HUDEP-2 (cell line): ENCODE data around the gene TST.

Source experiments
- DNase-seq, 76 experiments: peaks; one replicate each; lab custom pipeline; 2025; ENCODE audit not compliant: unreplicated experiment in 76 of 76; lab: John Stamatoyannopoulos, UW

The TST gene

DNA sequence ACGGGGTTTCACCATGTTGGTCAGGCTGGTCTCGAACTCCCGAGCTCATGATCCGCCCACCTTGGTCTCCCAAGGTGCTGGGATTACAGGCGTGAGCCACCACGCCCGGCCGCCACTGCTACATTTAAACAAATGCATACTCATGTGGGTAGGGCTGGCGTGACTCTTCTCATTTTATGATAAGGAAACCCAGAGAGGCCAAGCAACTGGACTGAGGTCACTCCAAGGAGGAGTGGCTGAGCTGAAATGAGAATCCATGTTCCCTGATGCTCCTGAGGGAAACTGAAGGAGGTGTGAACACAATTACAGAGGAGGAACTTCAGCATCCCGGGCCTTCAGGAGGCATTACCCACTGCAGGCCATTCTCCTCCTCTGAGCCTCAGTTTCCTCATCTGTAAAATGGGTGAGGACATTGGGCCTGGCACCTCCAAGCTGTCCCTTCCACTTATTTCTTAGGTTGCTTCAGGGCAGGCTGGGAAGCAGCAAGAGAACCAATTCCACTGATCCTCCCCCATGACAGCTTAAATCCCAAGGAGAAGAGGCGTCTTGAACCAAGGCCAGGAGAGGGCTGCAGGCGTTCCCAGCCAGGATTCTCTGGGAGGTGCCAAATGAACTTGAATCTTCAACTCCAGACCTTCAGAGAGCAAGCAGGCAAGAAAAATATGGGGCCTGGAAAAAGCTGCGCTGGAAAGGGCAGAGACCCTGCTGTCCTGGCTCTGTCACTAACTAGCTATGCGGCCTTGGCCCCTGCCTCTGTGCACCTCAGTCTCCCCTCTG, 2.9 kb downstream of the TST start:
- peak in 38 of 76 experiments; percentile 9 to 71 (median 38) for DNase-seq

DNA sequence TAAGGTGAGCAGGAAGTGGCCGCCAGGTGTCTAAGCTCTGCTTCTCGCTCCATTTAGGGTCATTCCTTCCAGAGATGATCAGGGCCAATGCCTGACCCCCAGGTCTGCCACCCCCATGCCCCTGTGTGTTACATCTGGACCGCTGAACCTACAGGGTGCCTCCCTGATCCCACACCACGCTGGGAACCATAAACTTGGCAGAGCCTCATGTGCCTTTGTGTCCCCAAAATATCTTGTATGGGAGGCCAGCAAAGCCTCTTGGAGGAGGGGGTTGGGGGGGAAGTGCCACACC, 3.7 kb downstream of the TST start:
- no peak for DNase-seq

DNA sequence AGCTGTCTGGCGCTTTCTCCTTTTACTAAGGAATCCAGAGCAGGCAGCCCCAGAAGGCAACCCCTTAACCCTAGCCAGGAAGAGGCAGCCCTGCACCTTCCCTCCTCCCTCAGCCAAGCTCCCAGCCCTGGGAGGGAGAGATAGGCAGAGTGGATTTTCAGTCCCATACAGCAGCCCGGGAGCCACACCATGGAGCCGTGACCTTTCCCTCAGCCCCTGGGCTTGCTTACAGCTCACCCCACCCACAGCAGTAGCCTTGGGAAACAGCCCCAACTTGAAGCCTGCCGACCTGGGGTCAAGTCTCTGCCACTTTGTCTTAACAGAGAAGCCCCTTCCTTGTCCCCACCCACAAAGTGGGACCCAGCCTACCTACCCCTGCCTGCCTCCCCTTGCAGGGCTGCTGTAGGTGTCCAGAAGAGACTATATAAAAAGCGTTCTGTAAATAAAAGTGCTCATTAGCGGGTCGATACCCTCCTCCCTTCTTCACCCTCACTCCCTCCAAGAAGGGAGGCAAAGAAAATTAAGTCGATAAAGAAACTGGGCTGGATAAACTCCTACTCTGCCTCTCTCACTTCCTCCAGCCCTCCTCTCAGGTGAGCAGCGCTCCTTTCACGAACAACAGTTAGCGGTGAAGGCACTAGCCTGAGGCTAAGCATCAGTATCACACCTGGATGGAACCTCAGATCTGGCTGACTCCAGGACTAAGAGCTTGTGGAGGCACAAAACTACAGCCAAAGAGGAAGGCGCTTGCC, 4.2 kb downstream of the TST start:
- DNase-seq, result peak in 2 of 76 experiments; percentile 14 to 15

DNA sequence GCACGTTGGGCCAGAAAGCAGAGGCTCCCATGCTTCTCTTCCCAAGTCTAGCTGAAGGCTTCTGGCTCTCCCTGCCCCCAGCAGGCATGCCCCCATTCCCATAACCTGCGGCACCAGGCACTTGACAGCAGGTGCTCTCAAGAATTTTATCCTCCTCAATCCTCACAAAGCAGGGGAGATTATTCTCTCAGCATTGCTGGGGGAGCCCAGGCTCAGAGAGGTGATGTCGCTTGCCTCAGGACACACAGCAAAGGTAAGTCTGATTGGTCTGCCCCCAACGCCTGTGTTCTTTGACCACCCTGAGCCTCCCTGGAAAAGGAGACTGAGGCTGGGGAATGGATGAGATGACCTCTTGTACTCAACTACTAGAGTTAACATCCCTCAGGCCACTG, 4.8 kb downstream of the TST start:
- no peak for DNase-seq

DNA sequence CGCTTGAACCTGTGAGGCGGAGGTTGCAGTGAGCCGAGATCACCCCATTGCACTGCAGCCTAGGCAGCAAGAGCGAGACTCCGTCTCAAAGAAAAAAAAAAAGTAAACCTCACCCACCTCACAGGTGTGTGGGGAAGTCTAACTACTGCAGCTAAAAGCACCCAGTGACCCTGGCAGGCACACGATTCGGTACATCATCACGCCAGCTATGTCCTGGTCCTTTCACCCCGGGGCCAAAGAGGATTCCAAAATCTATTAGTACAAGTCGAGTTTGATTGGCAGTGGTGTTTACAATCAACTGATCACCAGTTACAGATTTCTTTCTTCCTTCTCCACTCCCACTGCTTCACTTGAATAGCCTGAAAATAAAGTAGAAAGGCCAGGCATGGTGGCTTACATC, 6.3 kb downstream of the TST start:
- DNase-seq, result no peak

DNA sequence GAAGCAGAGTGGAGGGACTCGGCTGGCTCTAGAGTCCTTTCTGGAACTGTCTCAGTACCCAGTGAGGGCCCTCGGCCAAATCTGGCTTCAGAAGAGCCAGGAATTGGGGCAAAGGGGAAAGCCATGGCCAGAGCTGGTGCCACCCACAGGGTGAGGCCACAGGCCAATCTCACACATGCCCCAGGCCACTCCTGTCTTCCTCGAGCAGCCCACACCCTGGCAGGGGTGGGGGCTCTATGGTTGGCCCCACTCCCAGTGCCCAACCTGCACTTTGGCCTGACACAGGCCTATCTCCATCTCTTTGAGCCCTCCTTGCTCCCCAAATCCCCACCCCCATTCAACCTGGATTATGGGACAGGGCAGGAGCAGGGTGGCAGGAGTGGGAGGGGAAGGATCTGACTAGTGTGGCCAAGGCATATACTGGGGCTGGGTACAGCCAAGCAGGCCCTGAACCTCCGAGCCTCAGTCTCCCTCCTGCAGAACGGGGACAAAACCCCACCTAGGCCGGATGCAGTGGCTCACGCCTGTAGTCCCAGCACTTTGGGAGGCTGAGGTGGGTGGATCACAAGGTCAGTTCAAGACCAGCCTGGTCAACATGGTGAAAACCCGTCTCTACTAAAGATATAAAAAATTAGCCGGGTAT, 6.9 kb downstream of the TST start:
- peak in 27 of 76 experiments; percentile 8 to 56 (median 33) for DNase-seq

DNA sequence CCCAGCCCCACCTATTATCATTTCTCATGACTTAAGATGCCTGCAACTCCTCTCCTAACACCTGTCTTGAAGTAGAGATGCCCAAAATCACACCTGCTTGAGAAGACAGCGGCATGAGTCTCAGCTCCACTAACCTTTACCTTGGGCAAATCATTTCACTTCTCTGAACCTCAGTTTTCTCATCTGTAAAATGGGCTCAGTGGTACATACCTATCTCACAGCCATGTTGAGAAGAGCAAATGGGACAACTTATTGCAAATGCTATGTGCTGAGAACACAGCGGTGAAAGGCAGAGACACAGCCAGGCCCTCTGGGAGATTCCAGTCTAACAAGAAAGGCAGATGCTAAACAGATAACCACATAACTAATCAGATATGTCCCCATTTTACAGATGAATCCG, 7.8 kb downstream of the TST start:
- no peak for DNase-seq

DNA sequence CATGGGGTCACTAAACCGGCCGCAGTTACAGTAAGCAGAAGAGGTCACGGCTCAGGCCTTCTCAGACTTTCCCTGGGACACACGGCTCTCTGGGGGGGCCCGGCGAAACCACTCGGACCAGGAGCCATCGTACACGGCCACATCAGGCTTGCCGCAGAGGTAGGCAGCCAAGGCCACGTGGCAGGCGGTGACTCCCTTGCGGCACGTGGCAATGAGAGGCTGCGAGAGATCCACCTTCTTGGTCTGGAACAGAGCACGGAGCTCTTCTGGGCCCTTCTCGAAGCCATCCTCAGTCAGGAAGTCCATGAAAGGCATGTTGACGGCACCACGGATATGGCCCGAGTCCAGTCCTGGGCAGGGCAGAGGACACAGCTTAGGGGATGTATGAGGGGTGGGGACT, 8.3 kb downstream of the TST start:
- no peak for DNase-seq

DNA sequence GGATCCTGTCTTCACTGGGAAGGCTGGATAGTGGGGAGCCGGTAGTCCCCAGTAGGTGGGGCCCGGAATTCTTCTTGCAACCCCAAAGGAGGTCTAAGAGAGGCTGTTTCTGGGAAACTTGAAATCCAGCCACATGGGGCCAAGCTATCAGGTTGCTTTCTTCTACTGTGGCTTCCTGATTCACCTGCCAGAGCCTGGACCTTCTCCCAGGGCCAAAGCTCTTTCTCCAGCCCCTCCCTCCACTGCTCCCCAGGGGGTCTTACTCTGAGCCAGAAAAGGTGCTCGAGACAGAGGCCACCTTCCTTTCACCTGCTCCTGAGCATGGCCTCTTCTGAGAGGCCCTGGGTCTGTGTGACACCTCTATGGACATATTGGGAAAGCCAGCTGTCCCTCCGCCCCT, 9.1 kb downstream of the TST start:
- no peak for DNase-seq

DNA sequence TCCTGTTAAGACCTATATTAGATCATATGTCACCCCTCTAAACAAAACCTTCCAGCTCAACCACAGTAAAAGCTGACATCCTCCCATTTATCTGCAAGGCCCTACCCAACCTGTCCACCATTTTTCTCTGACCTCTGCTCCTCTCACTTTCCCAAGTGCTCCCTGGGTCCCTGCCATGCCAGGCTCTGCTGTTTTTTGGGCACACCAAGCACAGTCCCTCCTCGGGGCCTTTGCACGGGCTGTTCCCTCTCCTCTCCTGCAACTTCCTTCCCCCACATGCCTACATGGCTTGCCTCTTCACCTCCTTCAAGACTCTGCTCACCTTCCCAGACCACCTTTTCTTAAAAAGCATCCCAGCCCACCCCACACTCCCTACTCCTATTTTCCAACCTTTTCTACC, 9.8 kb downstream of the TST start:
- no peak for DNase-seq

DNA sequence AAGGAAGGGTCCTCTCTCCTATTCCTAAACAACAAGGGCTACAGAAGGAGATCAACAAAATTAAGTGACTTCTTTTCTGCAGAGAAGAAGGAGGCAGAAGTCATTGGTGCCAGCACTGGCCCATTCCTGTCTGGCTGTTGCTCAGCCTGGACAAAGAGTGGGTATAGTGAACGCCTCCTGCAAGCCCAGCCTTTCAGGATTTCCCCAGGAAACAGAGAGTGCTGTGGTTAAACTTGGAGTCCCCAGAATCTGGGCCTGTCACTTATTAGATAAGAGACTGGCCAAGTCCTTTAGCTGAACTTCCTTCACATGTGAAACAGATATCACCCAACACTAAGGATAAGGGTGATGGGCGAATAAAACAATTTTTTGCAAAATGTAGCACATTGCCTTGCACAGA, 10.9 kb downstream of the TST start:
- DNase-seq, result peak in 3 of 76 experiments; percentile 6 to 15 (median 12)

DNA sequence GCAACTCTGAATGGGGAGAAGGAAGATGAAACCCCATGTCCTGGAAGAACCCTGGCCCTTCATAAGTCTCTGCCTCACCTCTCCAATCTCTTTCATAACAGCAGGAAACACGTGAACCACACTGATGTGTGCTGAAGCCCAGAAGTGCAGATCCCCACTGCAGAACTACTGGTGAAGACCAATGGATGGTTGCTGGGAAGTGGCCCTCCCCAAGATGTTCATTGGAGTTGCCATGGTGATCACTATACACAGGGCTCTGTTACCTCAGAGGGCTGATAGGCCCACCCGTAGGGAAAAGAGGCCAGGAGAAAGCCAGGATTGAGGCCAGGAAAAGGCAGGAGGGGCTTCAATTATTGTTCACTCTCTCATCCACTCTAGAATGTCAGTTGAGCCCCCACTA, 11.6 kb downstream of the TST start:
- no peak for DNase-seq

DNA sequence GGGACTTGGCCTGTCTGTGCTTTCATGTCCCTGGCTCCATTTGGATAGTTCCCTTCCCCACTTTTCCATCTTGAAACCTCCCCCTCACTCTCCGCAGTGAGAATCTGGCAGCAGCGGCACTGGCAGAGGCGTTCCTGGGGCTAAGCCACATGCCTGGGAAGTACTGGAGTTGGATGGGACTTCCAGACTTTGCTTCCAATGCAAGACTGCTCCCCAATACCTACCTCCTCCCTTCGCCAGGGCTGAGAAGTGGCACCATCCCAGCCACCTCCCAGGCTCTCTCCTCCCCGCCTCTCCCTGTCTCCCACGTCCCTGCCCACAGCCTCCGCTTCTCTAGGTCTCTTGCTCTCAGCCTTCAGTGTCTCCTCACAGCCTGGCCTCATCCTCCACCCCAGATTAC, 16.6 kb downstream of the TST start:
- DNase-seq, result no peak

DNA sequence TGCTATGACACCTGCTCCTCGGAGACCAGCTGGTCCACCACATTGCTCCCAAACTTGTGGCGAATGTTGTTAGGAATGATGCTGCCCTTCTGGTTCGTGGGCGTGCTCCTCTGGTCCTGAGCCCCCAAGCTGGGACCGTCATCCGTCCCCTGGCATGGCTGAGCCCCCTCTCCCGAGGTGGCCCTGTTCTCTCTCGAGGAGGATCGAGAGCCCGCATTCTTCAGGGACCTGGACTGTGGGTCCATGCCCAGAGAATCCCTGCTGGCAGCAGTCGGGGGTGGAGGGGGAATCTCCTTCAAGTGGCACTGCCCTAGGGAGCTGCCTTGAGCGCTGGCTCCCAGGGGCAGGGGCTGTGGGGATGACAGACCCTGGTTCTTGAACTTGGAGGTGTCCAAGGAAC, 17.4 kb downstream of the TST start:
- no peak for DNase-seq

DNA sequence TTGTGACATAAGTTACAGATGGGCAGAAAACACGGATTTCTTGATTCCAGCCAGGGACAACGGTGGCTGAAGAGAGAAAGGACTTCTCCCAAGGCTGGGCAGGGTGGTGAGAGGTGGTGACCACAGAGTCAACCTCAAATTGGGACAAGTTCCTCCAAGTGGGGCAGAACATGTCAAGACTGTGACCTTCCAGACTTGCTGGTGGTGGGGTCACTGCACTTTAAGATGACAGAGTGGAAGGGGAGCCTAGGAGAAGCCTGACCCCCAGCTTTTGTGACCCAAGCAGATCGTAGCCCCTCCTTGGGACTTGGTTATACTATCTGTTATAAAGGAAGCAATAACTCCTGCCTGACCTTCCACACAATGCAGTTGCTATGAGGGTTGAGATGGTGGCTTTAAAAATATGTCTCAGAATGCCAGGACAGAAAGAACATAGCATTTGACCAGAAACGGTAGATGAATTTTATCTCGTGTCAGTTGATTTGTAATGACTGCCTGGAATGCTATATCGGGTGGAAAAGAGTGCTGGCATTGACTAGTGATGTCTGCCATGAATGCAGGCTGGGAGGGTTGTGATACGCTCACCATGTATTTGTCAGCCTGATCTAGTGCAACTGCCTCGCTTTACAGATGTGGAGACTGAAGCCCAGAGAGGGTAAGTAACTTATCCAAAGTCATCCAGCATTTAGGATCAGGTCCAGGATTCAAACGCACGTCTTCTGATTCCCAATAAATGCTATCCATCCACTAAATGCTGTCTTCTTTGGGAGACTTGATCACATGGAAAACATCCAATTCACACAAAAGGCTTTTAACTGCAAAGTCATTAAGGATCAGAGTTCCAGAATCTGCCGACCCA, 18.3 kb downstream of the TST start:
- DNase-seq, result no peak

DNA sequence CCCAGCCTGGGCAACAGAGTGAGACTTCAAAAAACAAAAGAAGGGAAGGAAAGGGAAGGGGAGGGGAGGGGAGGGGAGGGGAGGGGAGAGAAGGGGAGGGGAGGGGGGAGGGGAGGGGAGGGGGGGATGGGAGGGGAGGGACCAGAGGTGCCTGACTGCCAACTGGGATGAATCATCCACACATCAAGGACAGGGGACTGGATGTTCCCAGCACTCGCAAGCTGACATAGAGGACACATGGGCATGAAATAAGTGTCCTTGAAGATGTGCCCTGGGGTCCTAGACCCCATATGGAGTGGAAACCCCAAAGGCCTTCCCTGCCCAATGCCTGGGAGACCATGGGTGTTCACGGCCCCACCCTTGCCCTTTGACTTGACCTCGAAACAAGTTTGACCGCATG, 19.8 kb downstream of the TST start:
- DNase-seq, result no peak

DNA sequence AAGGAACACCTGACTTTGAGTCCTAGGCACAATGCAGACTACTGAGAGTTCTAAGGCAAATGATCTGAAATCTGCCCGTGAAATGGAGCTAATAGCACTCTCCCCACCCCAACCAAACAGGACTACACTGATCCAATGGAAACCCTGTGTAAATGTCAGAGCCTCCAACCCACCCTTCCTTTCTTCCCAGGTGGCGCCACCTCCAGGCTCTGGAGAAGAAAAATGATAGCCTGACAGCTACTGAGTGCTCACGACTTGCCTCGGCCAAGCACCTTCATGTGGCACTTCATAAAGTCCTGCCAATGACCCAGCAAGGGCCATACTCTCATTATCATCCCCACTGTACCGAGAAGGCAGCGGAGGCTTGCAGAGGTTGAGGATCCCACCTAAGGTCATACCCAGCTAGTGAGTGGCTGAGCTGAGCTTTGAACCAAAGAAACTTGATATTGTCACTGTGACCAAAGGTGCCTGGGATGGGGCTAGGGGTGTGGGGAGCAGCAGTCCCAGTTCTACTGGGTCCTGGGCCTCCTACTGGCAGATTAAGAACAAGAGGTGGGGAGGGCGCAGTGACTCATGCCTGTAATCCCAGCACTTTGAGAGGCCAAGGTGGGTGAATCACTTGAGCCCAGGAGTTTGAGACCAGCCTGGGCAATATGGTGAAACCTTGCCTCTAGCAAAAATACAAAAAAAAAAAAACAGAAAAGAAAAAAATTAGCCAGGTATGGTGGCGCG, 20.5 kb downstream of the TST start:
- DNase-seq, result peak in 12 of 76 experiments; percentile 12 to 43 (median 17)

DNA sequence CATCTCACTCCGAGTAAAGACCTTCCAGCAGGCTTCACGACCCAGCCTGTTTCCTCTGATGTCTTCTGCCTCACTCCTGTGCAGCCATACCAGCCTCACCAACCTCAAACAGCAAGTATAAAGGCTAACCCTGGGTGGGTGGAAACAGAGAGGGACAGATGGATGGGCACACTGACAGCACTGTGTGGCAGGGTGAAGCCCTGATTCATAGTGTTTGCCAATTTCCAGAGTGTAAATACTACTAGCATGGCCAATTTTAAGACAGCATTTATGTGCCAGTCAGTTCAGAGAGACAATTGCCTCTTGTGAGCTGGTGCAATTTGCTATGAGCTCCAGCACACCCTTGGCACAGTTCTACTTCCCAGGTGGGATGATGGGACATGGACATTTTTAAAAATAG, 21.5 kb downstream of the TST start:
- DNase-seq, result no peak

DNA sequence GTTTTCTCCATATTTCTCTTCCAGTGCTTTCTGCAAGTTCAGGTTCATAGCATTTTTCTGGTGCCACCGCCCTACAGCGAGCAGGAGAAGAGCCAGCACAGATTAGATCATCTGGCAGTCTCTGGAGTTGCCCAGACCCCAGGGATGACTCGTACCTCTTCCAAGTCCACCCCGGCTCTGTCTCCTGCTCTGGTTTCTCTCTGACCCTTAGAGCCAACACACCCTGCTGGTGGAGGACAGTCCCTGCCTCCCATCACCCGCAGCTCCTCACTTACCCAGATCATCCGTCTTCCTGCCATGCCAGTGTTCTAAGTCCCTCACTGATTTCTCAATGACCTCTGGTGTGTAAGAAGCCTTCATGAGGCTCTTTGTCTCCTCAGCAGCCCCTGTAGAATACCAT, 28.0 kb downstream of the TST start:
- no peak for DNase-seq

DNA sequence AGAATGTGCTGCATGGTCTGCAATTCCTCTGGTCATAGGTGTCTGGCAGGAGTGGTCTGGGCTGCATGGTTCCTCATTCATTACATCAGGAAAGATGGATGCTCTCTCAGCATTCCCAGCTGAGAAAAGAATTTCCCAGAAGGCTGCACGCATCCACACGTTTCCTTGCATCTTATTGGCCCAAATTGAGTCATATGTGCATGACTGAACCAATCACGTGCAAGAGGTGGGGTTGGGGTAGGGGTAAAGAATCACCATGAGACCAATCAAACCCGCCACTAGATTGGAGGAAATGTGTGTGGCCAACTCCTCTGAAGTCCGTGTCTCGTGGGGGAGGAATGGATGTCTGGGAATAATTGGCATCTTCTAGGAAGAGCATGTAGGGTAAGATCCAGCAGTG, 28.8 kb downstream of the TST start:
- DNase-seq, result no peak
